Ascending aorta (tissue), 2 donors: ENCODE measurements around the gene NDUFS6. TPM values are rescaled to one million over a fixed set of nuclear protein-coding genes. Genes with fewer than 3 reads are reported as not detected.

ENCODE experiments used
- DNase-seq, 2 donors: peaks; one replicate each; pipeline ENCODE4 v3.0.0-alpha.2; 2019; ENCODE audit warnings: low spot score in 2 of 2
- H3K27ac ChIP-seq, 2 donors: fragments of 200-600 bp; sonication (generic); one replicate each; pipeline ENCODE4 v1.5.1; 2016 to 2017; ENCODE audit warnings: mild to moderate bottlenecking in 1 of 2
- H3K27me3 ChIP-seq: fragments of 200-600 bp; sonication (generic); one replicate; pipeline ENCODE4 v1.5.1; 2017
- H3K36me3 ChIP-seq, 2 donors: fragments of 200-600 bp; sonication (generic); one replicate each; pipeline ENCODE4 v1.5.1; 2016
- H3K4me1 ChIP-seq, 2 donors: fragments of 200-600 bp; sonication (generic); one replicate each; pipeline ENCODE4 v1.5.1; 2016 to 2017; ENCODE audit warnings: mild to moderate bottlenecking in 1 of 2
- H3K4me3 ChIP-seq, 2 donors: fragments of 200-600 bp; sonication (generic); one replicate each; pipeline ENCODE4 v1.5.1; 2016 to 2017; ENCODE audit warnings: mild to moderate bottlenecking in 1 of 2
- H3K9me3 ChIP-seq, 2 donors: fragments of 200-600 bp; sonication (generic); one replicate each; pipeline ENCODE4 v1.5.1; 2016
- CTCF ChIP-seq, 3 experiments: fragments of 200-600 bp in 2 of 3; fragments of 450-650 bp in 1 of 3; sonication (generic) in 2 of 3; IDR thresholded peaks; one replicate each; pipeline ENCODE4 v1.5.1; 2016 to 2019; ENCODE audit warnings: antibody characterized with exemption in 3 of 3, mild to moderate bottlenecking in 1 of 3, moderate library complexity in 1 of 3
- intact Hi-C: fragments of 100-400 bp; cut with DNase I; formaldehyde crosslinking; loops from one replicate; pipeline ENCODE4 v1.15.1; 2023
- total RNA-seq: library from RNA; depleted of rRNA; stranded (reverse); fragments of >200 nt; gene quantifications from one replicate; pipeline ENCODE4 v1.1.0, GENCODE V29; 2016

NDUFS6 gene
- total RNA-seq, 1 donor from 2014 or later = 29.8 TPM

- intact Hi-C loops = no loop called here
- no peak for DNase-seq
- H3K27ac ChIP-seq = no peak overlapping the region
- H3K36me3 ChIP-seq = peaks cover 10 to 42% of the 10 kb centered on the region in 2 donors
- H3K4me3 ChIP-seq = no peak overlapping the region
- no peaks in the 10 kb centered on the region for H3K27me3 ChIP-seq
- H3K4me1 ChIP-seq = no peaks in the 10 kb centered on the region
- H3K9me3 ChIP-seq = no peaks in the 10 kb centered on the region
- TF ChIP-seq CTCF (IDR thresholded peaks at IDR 0.05) = no peak
Measured at GRCh38 chr5:1824903-1825841, 24.0 kb downstream of the NDUFS6 start.

DNA sequence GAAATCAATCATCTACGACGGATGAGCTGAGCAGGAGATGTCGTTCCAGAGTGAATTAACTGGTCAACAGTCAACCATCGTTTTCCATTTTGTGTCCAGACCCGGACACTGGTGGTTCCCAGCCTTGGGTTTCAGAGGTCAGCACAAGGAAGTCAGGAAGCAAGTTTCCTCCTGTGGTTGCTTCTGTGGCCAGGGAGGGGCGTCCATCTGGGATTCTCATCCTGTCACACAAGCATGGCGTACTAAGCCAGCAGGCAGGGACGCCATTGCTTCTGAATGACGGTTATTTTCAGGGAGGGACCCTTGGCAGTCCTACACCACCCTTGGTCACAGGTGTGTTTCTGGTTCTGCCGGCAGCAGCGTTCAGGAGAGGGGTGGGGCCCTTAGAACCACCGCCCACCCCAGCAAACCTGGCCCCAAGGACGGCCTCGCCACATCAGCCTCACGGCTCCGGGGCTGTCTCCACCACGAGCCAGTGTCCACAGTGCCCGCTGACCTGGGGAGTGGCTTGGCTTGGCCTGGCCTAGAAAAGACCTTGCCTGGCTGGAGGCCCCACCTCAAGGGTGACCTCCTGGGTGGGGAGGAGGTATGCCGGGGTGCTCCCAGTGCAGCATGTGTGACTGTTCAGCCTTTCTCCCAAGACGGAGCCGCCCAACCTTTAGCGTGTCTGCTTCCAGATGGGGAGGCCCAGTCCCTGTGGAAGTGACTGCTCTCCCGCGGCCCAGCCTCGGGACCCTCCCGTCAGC, 25.2 kb downstream of the NDUFS6 start:
- no peak overlapping the region for H3K27ac ChIP-seq
- H3K36me3 ChIP-seq = peaks cover 7 to 30% of the 10 kb centered on the region in 2 donors
- TF ChIP-seq CTCF (IDR thresholded peaks at IDR 0.05) = no peak
- H3K4me3 ChIP-seq = no peak overlapping the region
- no peaks in the 10 kb centered on the region for H3K9me3 ChIP-seq
- H3K27me3 ChIP-seq = no peaks in the 10 kb centered on the region
- intact Hi-C loops = no loop called here
- no peaks in the 10 kb centered on the region for H3K4me1 ChIP-seq
- DNase-seq = no peak

GRCh38 chr5:1827025-1827885, 26.0 kb downstream of the NDUFS6 start:
- H3K4me3 ChIP-seq = no peak overlapping the region
- DNase-seq = no peak
- H3K27ac ChIP-seq = no peak overlapping the region
- TF ChIP-seq CTCF (IDR thresholded peaks at IDR 0.05) = no peak
- intact Hi-C loops = no loop called here
- peaks cover 4 to 21% of the 10 kb centered on the region in 2 donors for H3K36me3 ChIP-seq
- no peaks in the 10 kb centered on the region for H3K9me3 ChIP-seq
- no peaks in the 10 kb centered on the region for H3K27me3 ChIP-seq
- H3K4me1 ChIP-seq = no peaks in the 10 kb centered on the region

- Histone ChIP-seq H3K9me3 (no peaks in the 10 kb centered on the region), H3K4me1 (no peaks in the 10 kb centered on the region), H3K27ac (no peak overlapping the region), H3K27me3 (no peaks in the 10 kb centered on the region), H3K36me3 (peaks cover 4 to 19% of the 10 kb centered on the region in 2 donors), H3K4me3 (no peak overlapping the region)
- TF ChIP-seq CTCF (IDR thresholded peaks at IDR 0.05) = no peak
- intact Hi-C loops = no loop called here
- DNase-seq = no peak
Measured at GRCh38 chr5:1827886-1828397, 26.7 kb downstream of the NDUFS6 start.

GRCh38 chr5:1830571-1831228, 29.5 kb downstream of the NDUFS6 start:
- no peak for TF ChIP-seq CTCF (IDR thresholded peaks at IDR 0.05)
- DNase-seq = no peak
- no peaks in the 10 kb centered on the region for H3K27me3 ChIP-seq
- peaks cover 0 to 4% of the 10 kb centered on the region in 2 donors for H3K36me3 ChIP-seq
- no peak overlapping the region for H3K27ac ChIP-seq
- no peaks in the 10 kb centered on the region for H3K9me3 ChIP-seq
- intact Hi-C loops = no loop called here
- H3K4me1 ChIP-seq = no peaks in the 10 kb centered on the region
- no peak overlapping the region for H3K4me3 ChIP-seq
